K562 (cell line): ENCODE results near the gene GPR176.

Experiments
- CEBPB ChIP-seq: fragments of 450-650 bp; IDR thresholded peaks from 2 replicates; pipeline ENCODE4 v1.6.1; 2016; ENCODE audit warnings: missing genetic modification characterization, missing compliant biosample characterization
- CREB1 ChIP-seq, 2 experiments: sonication (generic) in 1 of 2; formaldehyde crosslinking in 1 of 2; IDR thresholded peaks; 2 replicates each; pipeline versions ENCODE4 v1.6.1 to v1.8.0; 2012 to 2022; ENCODE audit warnings: inconsistent platforms in 1 of 2, mild to moderate bottlenecking in 1 of 2, missing genetic modification reagents in 1 of 2, moderate library complexity in 1 of 2
- CTCF ChIP-seq, 3 experiments: IDR thresholded peaks in 2 of 3; conservative IDR thresholded peaks in 1 of 3; 2 replicates each; pipeline ENCODE4 v1.5.1; 2011 to 2012; ENCODE audit warnings: low read length in 3 of 3, mild to moderate bottlenecking in 3 of 3, control low read depth in 2 of 3, improper control_type of control experiment in 1 of 3, inconsistent platforms in 1 of 3, low read depth in 1 of 3, mixed read lengths in 1 of 3, moderate library complexity in 1 of 3; ENCODE audit not compliant: insufficient read depth in 2 of 3
- EWSR1 ChIP-seq: fragments of 450-650 bp; IDR thresholded peaks from 2 replicates; pipeline ENCODE4 v1.6.1; 2018; ENCODE audit warnings: borderline replicate concordance, mild to moderate bottlenecking, low read depth, moderate library complexity; ENCODE audit not compliant: partially characterized antibody
- HMGN3 ChIP-seq: IDR thresholded peaks from 2 replicates; pipeline ENCODE4 v1.6.1; 2011; ENCODE audit warnings: borderline replicate concordance, low read depth, mild to moderate bottlenecking, mixed read lengths, low read length; ENCODE audit not compliant: insufficient read length; ENCODE audit errors: extremely low read depth
- MAFG ChIP-seq: fragments of 450-650 bp; conservative IDR thresholded peaks from 2 replicates; pipeline ENCODE4 v1.6.1; 2016; ENCODE audit warnings: missing genetic modification characterization, missing compliant biosample characterization
- NCOA4 ChIP-seq: fragments of 450-650 bp; IDR thresholded peaks from 2 replicates; pipeline ENCODE4 v1.6.1; 2018; ENCODE audit warnings: mild to moderate bottlenecking; ENCODE audit not compliant: partially characterized antibody
- SREBF1 ChIP-seq: fragments of 150-350 bp; IDR thresholded peaks from 2 replicates; pipeline ENCODE4 v1.6.1; 2014; ENCODE audit warnings: antibody characterized with exemption, low read depth, low read length, borderline replicate concordance
- TCF7L2 ChIP-seq: fragments of 150-350 bp; IDR thresholded peaks from 2 replicates; pipeline ENCODE4 v1.6.1; 2016; ENCODE audit warnings: low read depth, mild to moderate bottlenecking, low read length, moderate library complexity
- ZBTB34 ChIP-seq: fragments of 250-450 bp; sonication (Bioruptor Pico); IDR thresholded peaks from 2 replicates; pipeline ENCODE4 v1.8.0; 2021; ENCODE audit warnings: mild to moderate bottlenecking, moderate library complexity
- ZNF212 ChIP-seq: fragments of 450-650 bp; formaldehyde crosslinking; IDR thresholded peaks from 2 replicates; pipeline ENCODE4 v1.4.0; 2020; ENCODE audit warnings: mild to moderate bottlenecking
- TF ChIP-seq, protein P1 (sequence below): fragments of 150-350 bp; conservative IDR thresholded peaks from 2 replicates; pipeline ENCODE4 v1.6.1; 2014; ENCODE audit warnings: low read length
- TF ChIP-seq, protein P2 (sequence below): fragments of 250-450 bp; sonication (Bioruptor Pico); IDR thresholded peaks from 2 replicates; pipeline ENCODE4 v1.4.0; 2020; ENCODE audit warnings: mild to moderate bottlenecking, moderate library complexity, borderline replicate concordance

DNA sequence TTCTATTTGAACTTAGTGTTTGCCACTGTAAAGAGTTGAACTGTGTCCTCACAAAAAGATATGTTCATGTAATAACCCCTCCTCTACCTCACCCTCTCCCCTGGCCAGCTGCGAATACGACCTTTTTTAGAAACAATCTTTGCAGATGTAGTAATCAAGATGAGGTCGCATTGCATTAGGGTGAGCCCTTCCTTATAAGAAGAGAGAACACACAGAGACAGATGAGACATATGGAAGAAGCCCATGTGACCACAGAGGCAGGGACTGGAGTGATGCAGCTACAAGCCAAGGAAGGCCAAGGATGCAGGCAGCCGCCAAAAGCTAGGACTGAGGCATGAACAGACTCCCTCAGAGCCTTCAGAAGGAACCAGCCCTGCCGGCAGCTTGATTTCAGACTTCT lies 27.6 kb downstream of the GPR176 start:
- TF ChIP-seq CEBPB (tag), result no peak
- no peak for TF ChIP-seq CTCF (IDR thresholded peaks at IDR 0.05 in 2 of 3, conservative IDR thresholded peaks at IDR 0.05 in 1 of 3; ENCODE audit: insufficient read depth in 2 of 3, low read depth in 1 of 3, low read length in 3 of 3)
- TF ChIP-seq CREB1 (IDR thresholded peaks at IDR 0.05), result no peak
- no peak for TF ChIP-seq CREB1 (CRISPR knock-in tag; IDR thresholded peaks at IDR 0.05)
- TF ChIP-seq HMGN3, result no peak
- TF ChIP-seq ZNF212 (CRISPR knock-in tag), result no peak
- TF ChIP-seq, protein P1, sequence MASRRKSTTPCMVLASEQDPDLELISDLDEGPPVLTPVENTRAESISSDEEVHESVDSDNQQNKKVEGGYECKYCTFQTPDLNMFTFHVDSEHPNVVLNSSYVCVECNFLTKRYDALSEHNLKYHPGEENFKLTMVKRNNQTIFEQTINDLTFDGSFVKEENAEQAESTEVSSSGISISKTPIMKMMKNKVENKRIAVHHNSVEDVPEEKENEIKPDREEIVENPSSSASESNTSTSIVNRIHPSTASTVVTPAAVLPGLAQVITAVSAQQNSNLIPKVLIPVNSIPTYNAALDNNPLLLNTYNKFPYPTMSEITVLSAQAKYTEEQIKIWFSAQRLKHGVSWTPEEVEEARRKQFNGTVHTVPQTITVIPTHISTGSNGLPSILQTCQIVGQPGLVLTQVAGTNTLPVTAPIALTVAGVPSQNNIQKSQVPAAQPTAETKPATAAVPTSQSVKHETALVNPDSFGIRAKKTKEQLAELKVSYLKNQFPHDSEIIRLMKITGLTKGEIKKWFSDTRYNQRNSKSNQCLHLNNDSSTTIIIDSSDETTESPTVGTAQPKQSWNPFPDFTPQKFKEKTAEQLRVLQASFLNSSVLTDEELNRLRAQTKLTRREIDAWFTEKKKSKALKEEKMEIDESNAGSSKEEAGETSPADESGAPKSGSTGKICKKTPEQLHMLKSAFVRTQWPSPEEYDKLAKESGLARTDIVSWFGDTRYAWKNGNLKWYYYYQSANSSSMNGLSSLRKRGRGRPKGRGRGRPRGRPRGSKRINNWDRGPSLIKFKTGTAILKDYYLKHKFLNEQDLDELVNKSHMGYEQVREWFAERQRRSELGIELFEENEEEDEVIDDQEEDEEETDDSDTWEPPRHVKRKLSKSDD, result no peak
- no peak for TF ChIP-seq EWSR1
- TF ChIP-seq, protein P2, sequence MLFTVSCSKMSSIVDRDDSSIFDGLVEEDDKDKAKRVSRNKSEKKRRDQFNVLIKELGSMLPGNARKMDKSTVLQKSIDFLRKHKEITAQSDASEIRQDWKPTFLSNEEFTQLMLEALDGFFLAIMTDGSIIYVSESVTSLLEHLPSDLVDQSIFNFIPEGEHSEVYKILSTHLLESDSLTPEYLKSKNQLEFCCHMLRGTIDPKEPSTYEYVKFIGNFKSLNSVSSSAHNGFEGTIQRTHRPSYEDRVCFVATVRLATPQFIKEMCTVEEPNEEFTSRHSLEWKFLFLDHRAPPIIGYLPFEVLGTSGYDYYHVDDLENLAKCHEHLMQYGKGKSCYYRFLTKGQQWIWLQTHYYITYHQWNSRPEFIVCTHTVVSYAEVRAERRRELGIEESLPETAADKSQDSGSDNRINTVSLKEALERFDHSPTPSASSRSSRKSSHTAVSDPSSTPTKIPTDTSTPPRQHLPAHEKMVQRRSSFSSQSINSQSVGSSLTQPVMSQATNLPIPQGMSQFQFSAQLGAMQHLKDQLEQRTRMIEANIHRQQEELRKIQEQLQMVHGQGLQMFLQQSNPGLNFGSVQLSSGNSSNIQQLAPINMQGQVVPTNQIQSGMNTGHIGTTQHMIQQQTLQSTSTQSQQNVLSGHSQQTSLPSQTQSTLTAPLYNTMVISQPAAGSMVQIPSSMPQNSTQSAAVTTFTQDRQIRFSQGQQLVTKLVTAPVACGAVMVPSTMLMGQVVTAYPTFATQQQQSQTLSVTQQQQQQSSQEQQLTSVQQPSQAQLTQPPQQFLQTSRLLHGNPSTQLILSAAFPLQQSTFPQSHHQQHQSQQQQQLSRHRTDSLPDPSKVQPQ (CRISPR knock-in tag), result no peak
- TF ChIP-seq SREBF1, result no peak
- no peak for TF ChIP-seq ZBTB34 (CRISPR knock-in tag)
- no peak for TF ChIP-seq TCF7L2
- no peak for TF ChIP-seq NCOA4
- no peak for TF ChIP-seq MAFG (tag)
